Embryonic facial prominence (tissue), 1 donor: Measurements from ENCODE around the gene FAM216B.
"Not testable (repeated sequence)": the region's sequence is repeated elsewhere in the genome, so short reads cannot be mapped to it uniquely, and the experiment has no call there.

Experiments
- DNase-seq: peaks from one replicate; pipeline ENCODE4 v3.0.0-alpha.2; 2016; ENCODE audit errors: extremely low spot score

The FAM216B gene

DNA sequence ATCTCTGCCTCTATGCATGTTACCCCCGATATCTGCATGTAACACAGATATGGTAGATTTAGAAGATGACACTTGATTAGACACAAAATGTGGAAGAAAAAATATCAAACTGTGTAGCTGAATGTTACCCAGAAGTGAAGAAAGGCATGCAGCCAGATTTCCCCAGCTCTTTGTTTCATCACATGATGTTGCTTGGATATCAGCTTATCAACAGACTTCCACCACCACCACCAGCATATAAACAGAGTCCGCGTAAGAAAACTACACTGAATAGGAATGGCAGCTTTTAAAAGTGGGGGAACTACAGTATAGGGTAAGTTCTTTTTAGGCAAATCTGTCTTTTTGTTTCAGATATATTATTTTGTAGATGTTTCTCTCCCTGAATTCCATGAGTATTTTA lies at the start of gene FAM216B:
FAM216B (plus strand) TSS at position 233 of the 400 bp plus-strand sequence. CDS start 2,484 bp downstream, outside the sequence.
- DNase-seq, result no peak

DNA sequence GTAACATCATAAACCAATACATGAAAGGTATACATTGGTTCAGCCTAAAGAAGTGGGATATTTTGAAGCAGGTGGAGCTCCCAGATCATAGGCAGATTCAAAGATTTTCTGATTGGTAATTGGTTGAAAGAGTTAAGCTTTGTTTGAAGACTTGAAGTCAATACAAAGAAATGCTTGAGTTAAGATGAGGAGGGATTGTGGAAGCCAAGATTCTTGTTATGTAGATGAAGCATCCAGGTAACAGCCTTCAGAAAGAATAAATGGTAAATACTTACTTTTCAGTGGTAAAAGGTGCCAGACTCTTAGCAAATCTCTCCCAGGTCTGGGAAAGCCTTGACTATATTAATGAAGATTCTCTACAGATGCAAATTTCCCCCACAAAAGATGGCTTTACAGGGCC lies 49.3 kb upstream of the FAM216B start:
- no peak for DNase-seq

DNA sequence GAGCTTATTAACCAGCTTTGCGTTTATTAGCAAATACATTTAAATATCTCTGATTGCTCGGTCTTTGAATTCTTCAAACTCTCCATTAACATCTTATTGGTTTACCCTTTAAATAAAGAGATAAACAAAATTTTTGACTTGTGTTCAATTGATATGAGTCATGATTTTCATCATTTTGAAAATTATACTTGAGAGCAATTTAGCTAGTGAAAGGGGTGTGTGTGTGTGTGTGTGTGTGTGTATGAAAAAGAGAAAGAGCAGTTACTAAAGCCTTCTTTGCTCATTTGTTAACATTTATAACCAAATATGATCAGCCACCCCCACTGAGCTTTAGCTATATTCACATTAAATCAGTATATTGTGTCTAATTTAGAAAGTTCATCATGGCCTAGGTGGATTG lies 48.3 kb upstream of the FAM216B start:
- DNase-seq, result no peak

GRCh38 chr13:42735010-42735409 lies 46.4 kb upstream of the FAM216B start:
- no peak for DNase-seq

- DNase-seq, result no peak
Measured at GRCh38 chr13:42740753-42741152, 40.6 kb upstream of the FAM216B start.

- no peak for DNase-seq
Measured at GRCh38 chr13:42741914-42742313, 39.5 kb upstream of the FAM216B start.

DNA sequence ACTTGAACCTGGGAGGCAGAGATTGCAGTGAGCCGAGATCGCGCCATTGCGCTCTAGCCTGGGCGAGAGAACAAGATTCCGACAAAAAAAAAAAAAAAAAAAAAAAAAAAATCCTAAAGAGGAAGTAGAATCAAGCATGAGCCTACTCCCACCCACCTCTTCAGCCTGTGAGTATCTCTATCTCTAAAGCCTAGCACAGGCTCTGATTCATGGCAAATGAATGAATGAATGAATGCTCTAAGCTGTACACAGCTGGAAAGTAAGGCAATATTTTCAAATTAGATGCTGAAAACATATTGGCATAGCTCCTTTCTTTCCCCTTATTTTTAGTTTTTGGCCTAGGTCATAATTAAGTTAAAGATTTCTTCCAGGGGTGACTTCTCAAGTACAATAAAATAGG lies 35.7 kb upstream of the FAM216B start:
- DNase-seq, result no peak

- DNase-seq, result no peak
Measured at GRCh38 chr13:42746866-42747265, 34.5 kb upstream of the FAM216B start.

DNA sequence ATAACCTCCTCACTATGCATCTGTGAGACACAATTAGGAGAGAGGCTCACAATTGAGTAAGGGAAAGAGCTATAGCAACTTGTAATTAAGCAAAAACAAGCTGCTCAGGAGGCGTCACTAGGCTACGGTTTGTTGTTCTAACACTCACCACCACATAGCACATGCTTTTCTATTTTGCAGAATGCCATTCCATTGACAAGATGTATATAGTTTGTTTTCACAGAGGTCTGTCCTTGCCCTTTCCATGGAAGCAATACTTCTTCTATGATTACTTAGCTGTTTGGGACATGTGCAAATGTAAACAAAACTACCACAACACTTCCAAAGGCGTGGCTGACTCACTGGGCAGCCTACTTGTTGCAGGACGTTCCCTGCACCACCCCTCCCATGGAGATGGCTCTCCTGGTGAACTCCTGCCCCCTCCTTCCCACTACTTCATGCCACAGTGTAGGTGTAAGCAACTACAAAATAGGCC lies 33.9 kb upstream of the FAM216B start:
- DNase-seq, result no peak

DNA sequence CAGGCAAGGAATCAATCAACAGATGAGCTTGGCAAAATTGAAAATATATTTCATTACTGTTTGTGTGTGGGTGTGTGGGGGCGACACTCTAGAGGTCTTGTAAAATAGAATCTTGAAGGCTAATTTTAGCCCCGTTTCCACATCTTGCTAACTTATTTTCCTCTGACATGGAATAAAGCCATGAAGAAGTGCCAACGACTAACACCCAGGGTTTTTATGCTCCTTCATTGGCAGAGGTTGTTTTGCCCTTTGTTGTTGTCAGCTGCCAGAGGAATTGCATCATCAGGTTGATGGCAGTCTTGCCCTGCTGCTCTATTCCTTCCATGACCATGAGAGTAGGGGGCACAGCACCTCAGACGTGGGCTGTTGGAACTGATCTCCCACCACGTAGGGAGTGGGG lies 30.6 kb upstream of the FAM216B start:
- no peak for DNase-seq

DNA sequence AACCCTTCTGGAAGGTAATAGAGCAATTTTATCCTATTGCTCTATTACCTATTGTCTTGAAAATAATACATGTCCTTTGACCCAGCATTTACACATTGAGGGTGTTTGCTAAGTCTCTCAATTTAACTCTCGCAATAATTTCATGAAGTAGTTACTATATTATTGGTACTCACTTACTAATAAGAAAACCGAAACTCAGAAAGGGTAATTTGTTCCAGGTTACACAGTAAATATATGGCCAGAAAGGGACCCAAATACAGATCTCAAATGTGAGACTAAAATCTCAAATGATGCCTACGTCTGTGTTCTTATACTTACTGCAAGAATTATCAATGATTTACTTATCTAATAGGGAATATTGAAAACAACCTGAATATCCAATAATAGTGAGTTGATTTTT lies 29.7 kb upstream of the FAM216B start:
- no peak for DNase-seq

- DNase-seq, result no peak
Measured at GRCh38 chr13:42752731-42753130, 28.7 kb upstream of the FAM216B start.

- DNase-seq, result no peak
Measured at GRCh38 chr13:42753697-42754096, 27.7 kb upstream of the FAM216B start.

GRCh38 chr13:42754801-42755510 lies 26.4 kb upstream of the FAM216B start:
- no peak for DNase-seq

- no peak for DNase-seq
Measured at GRCh38 chr13:42757678-42758420, 23.5 kb upstream of the FAM216B start.

- no peak for DNase-seq
Measured at GRCh38 chr13:42758515-42758914, 22.9 kb upstream of the FAM216B start.

GRCh38 chr13:42760951-42761350 lies 20.4 kb upstream of the FAM216B start:
- DNase-seq, result no peak

- no peak for DNase-seq
Measured at GRCh38 chr13:42762251-42762650, 19.1 kb upstream of the FAM216B start.

GRCh38 chr13:42762917-42763316 lies 18.5 kb upstream of the FAM216B start:
- DNase-seq, result no peak

- no peak for DNase-seq
Measured at GRCh38 chr13:42766016-42766415, 15.4 kb upstream of the FAM216B start.

GRCh38 chr13:42769650-42770049 lies 11.7 kb upstream of the FAM216B start:
- no peak for DNase-seq

GRCh38 chr13:42776558-42776957 lies 4.8 kb upstream of the FAM216B start:
- DNase-seq, result not testable (repeated sequence)

DNA sequence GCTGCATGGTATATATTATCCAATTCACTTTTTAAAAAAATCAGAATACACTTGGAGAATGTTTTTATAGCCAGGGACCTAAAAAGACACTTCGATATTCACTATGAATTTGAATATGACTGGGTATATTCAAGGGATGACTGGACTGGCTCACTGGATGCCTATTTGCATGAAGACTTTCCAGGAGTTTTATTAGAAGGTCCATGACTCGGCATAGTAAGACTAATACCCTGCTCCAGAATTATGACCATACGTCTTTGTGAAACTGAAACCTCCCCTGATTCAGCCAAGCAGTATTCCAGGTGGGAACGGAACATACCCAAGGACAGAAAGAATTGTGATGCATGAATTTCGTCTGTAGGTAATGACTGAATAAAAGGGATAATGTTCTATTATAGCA lies 3.9 kb upstream of the FAM216B start:
- no peak for DNase-seq
